ENCODE data around the gene HOXD9.
A peak's percentile ranks its signal among the peaks of the same experiment; 100 is the strongest.

Gene HOXD9

GRCh38 chr2:176098366-176099158 lies 24.0 kb upstream of the HOXD9 start:
- no peak overlapping the region; the same call in 1 of the 2 replicates for H2AFZ ChIP-seq (ENCODE audit: low read depth, low read length)
- no peaks in the 10 kb centered on the region for H3K36me3 ChIP-seq (replicated peaks; ENCODE audit: low read depth, low read length)
- no peak overlapping the region for H3K27ac ChIP-seq (ENCODE audit: low read length)
- no peaks in the 10 kb centered on the region for H3K79me2 ChIP-seq (ENCODE audit: low read length)
- no peaks in the 10 kb centered on the region for H3K9me3 ChIP-seq (ENCODE audit: insufficient read depth, low read length)
- peak overlapping the region; percentile 99 for H3K4me2 ChIP-seq (ENCODE audit: low read length)
- TF ChIP-seq CTCF (IDR thresholded peaks at IDR 0.05; ENCODE audit: low read depth, low read length) (no peak), EZH2phosphoT487 (IDR thresholded peaks at IDR 0.05; ENCODE audit: low read depth) (no peak)
- no peaks in the 10 kb centered on the region for H4K20me1 ChIP-seq (ENCODE audit: insufficient read depth, low read length)
- H3K4me1 ChIP-seq (ENCODE audit: low read length) = peaks cover 7% of the 10 kb centered on the region
- H3K4me3 ChIP-seq (ENCODE audit: low read length) = peak overlapping the region; percentile 81
- no peaks in the 10 kb centered on the region for H3K27me3 ChIP-seq (ENCODE audit: low read depth, low read length)
- no peak overlapping the region for H3K9ac ChIP-seq (ENCODE audit: low read length)

GRCh38 chr2:176099159-176099727 lies 23.3 kb upstream of the HOXD9 start:
- Histone ChIP-seq H2AFZ (ENCODE audit: low read depth, low read length) (no peak overlapping the region), H3K79me2 (ENCODE audit: low read length) (no peaks in the 10 kb centered on the region), H3K36me3 (replicated peaks; ENCODE audit: low read depth, low read length) (no peaks in the 10 kb centered on the region), H3K4me1 (ENCODE audit: low read length) (peaks cover 7% of the 10 kb centered on the region), H4K20me1 (ENCODE audit: insufficient read depth, low read length) (no peaks in the 10 kb centered on the region), H3K4me3 (ENCODE audit: low read length) (no peak overlapping the region), H3K27ac (ENCODE audit: low read length) (no peak overlapping the region), H3K4me2 (ENCODE audit: low read length) (no peak overlapping the region), H3K27me3 (ENCODE audit: low read depth, low read length) (no peaks in the 10 kb centered on the region), H3K9ac (ENCODE audit: low read length) (no peak overlapping the region), H3K9me3 (ENCODE audit: insufficient read depth, low read length) (no peaks in the 10 kb centered on the region)
- TF ChIP-seq EZH2phosphoT487 (IDR thresholded peaks at IDR 0.05; ENCODE audit: low read depth) = no peak
- no peak for TF ChIP-seq CTCF (IDR thresholded peaks at IDR 0.05; ENCODE audit: low read depth, low read length)

- no peaks in the 10 kb centered on the region for H4K20me1 ChIP-seq (ENCODE audit: insufficient read depth, low read length)
- H3K79me2 ChIP-seq (ENCODE audit: low read length) = no peaks in the 10 kb centered on the region
- TF ChIP-seq EZH2phosphoT487 (IDR thresholded peaks at IDR 0.05; ENCODE audit: low read depth) = no peak
- TF ChIP-seq CTCF (IDR thresholded peaks at IDR 0.05; ENCODE audit: low read depth, low read length) = no peak
- no peaks in the 10 kb centered on the region for H3K9me3 ChIP-seq (ENCODE audit: insufficient read depth, low read length)
- peaks cover 13% of the 10 kb centered on the region for H3K4me1 ChIP-seq (ENCODE audit: low read length)
- H3K4me2 ChIP-seq (ENCODE audit: low read length) = no peak within 1 kb of the TSS
- no peaks in the 10 kb centered on the region for H3K36me3 ChIP-seq (replicated peaks; ENCODE audit: low read depth, low read length)
- H3K4me3 ChIP-seq (ENCODE audit: low read length) = no peak within 1 kb of the TSS
- H2AFZ ChIP-seq (ENCODE audit: low read depth, low read length) = no peak within 1 kb of the TSS
- H3K9ac ChIP-seq (ENCODE audit: low read length) = no peak within 1 kb of the TSS
- no peak within 1 kb of the TSS for H3K27ac ChIP-seq (ENCODE audit: low read length)
- H3K27me3 ChIP-seq (ENCODE audit: low read depth, low read length) = no peaks in the 10 kb centered on the region
These were observed 22.6 kb upstream of the HOXD9 start, which contains the start of gene HOXD12 for GRCh38 chr2:176099728-176100546. TSS of gene HOXD12 (plus strand) at chr2:176099795. CDS start at chr2:176099802, 7 bp downstream.
